ENCODE measurements around the gene DBN1. TPM values are rescaled to one million over a fixed set of nuclear protein-coding genes. Genes with fewer than 3 reads are reported as not detected.
A peak's percentile ranks its signal among the peaks of the same experiment; 100 is the strongest.

The DBN1 gene
- total and polyA plus RNA-seq, 9 of the 15 experiments (the other 6 are each of a cell fraction or from before 2014, with no cell fraction given) = 0.25 to 87.2 (median 27.9) TPM

DNA sequence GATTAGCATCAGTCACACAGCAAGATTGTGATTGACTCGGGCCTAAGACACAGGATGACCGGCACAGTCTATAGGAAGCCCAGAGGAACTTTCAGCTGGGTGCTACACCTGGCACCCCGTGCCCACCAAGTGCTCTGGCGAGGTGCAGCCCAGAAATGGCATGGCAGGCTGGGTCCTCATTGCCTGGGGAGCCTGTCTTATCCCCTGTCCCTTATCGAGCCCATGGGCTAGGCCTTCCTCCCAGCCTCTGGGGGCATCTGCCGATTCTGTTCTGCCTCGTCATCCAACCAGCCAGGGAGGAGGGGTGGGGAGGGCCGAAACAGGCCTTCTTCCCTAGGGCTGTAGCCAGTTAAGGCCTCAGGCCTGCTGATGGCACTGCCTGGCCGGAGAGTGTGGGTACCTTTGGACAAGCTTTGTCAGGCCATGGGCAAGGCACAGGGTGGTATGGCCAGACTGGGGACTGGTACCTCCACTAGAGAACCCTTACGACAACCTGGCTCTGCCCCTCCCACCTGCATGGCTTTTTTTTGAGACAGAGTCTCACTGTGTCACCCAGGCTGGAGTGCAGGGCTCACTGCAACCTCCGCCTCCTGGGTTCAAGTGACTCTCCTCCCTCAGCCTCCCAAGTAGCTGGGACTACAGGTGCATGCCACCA lies 45.4 kb downstream of the DBN1 start (continued):
- TF ChIP-seq CHD2 (IDR thresholded peaks at IDR 0.05; ENCODE audit: low read depth, low read length) (no peak), EHMT2 (IDR thresholded peaks at IDR 0.05) (no peak), ATF1 (CRISPR knock-in tag; IDR thresholded peaks at IDR 0.05) (no peak), ATF1 (tag; IDR thresholded peaks at IDR 0.05) (no peak; the same call in 1 of the 2 replicates), RBM15 (IDR thresholded peaks at IDR 0.05; ENCODE audit: insufficient read depth, low read length) (no peak), KDM5B (IDR thresholded peaks at IDR 0.05; ENCODE audit: insufficient replicate concordance, low read depth, low read length) (no peak), RBFOX2 (IDR thresholded peaks at IDR 0.05; ENCODE audit: low read depth, low read length) (peak; percentile 63), DACH1 (IDR thresholded peaks at IDR 0.05; ENCODE audit: partially characterized antibody) (no peak), YY1 (IDR thresholded peaks at IDR 0.05; ENCODE audit: borderline replicate concordance in 1 of 3, control insufficient read depth in 1 of 3, extremely low read depth in 1 of 3, insufficient read depth in 3 of 3, insufficient read length in 1 of 3, insufficient replicate concordance in 2 of 3, low read depth in 1 of 3, low read length in 2 of 3) (peak in 1 of 3 experiments; percentile 59), E2F4 (CRISPR knock-in tag; IDR thresholded peaks at IDR 0.05; ENCODE audit: low read depth) (no peak), POLR2G (IDR thresholded peaks at IDR 0.05; ENCODE audit: low read depth, low read length) (peak; percentile 65), ZNF197 (CRISPR knock-in tag; IDR thresholded peaks at IDR 0.05; ENCODE audit: low read depth) (no peak), ZNF175 (CRISPR knock-in tag; IDR thresholded peaks at IDR 0.05; ENCODE audit: low read depth) (no peak), ADNP (tag; IDR thresholded peaks at IDR 0.05) (no peak), BRF1 (IDR thresholded peaks at IDR 0.05; ENCODE audit: borderline replicate concordance, extremely low read depth, insufficient read length) (no peak), RUNX1 (IDR thresholded peaks at IDR 0.05; ENCODE audit: low read depth) (no peak), ARNT (IDR thresholded peaks at IDR 0.05) (no peak), ATF4 (CRISPR knock-in tag; IDR thresholded peaks at IDR 0.05) (no peak), NFRKB (IDR thresholded peaks at IDR 0.05; ENCODE audit: low read depth) (no peak), CBX8 (IDR thresholded peaks at IDR 0.05; ENCODE audit: borderline replicate concordance, extremely low read depth, low read depth, low read length, poor library complexity, severe bottlenecking) (no peak), OTX1 (CRISPR knock-in tag; IDR thresholded peaks at IDR 0.05) (no peak), NR2F6 (CRISPR knock-in tag; IDR thresholded peaks at IDR 0.05) (no peak), CHD1 (IDR thresholded peaks at IDR 0.05; ENCODE audit: low read length) (no peak), SMAD1 (IDR thresholded peaks at IDR 0.05; ENCODE audit: low read depth, low read length, partially characterized antibody) (no peak), ZNF232 (CRISPR knock-in tag; IDR thresholded peaks at IDR 0.05) (no peak)
- TF ChIP-seq, protein P1, sequence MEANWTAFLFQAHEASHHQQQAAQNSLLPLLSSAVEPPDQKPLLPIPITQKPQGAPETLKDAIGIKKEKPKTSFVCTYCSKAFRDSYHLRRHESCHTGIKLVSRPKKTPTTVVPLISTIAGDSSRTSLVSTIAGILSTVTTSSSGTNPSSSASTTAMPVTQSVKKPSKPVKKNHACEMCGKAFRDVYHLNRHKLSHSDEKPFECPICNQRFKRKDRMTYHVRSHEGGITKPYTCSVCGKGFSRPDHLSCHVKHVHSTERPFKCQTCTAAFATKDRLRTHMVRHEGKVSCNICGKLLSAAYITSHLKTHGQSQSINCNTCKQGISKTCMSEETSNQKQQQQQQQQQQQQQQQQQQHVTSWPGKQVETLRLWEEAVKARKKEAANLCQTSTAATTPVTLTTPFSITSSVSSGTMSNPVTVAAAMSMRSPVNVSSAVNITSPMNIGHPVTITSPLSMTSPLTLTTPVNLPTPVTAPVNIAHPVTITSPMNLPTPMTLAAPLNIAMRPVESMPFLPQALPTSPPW (CRISPR knock-in tag; IDR thresholded peaks at IDR 0.05) = peak; percentile 85

Data from K562 (cell line).